Activated naive CD4-positive, alpha-beta T cell treated with anti-CD3 and anti-CD28 coated beads, Interleukin-2, amount 10 ng/mL, durations not matched to agents 7 days and 5 days (primary cell): Measurements from ENCODE around the gene URM1.
A peak's percentile ranks its signal among the peaks of the same experiment; 100 is the strongest.

ENCODE experiments used
- CTCF ChIA-PET: fragments of 350-600 bp; sonication (Branson Sonifier 250); formaldehyde crosslinking; loops from one replicate; lab custom pipeline; 2021; ENCODE audit warnings: antibody characterized with exemption; lab: Charles Lee
- DNase-seq: peaks from one replicate; pipeline ENCODE4 v3.0.0-alpha.2; 2020
- H3K27ac Mint-ChIP-seq: one replicate; pipeline ENCODE4 v1.8.0; 2021; ENCODE audit warnings: mild to moderate bottlenecking, moderate library complexity, mixed read lengths
- H3K27me3 Mint-ChIP-seq: one replicate; pipeline ENCODE4 v1.8.0; 2021; ENCODE audit warnings: mild to moderate bottlenecking, mixed read lengths
- H3K36me3 Mint-ChIP-seq: one replicate; pipeline ENCODE4 v1.8.0; 2021; ENCODE audit warnings: mixed read lengths
- H3K4me1 Mint-ChIP-seq: one replicate; pipeline ENCODE4 v1.8.0; 2021; ENCODE audit warnings: mixed read lengths
- H3K4me3 Mint-ChIP-seq: one replicate; pipeline ENCODE4 v1.8.0; 2021; ENCODE audit warnings: mild to moderate bottlenecking, moderate library complexity, mixed read lengths
- H3K9me3 Mint-ChIP-seq: one replicate; pipeline ENCODE4 v1.8.0; 2021; ENCODE audit warnings: mixed read lengths

Gene URM1

GRCh38 chr9:128339761-128340690 lies 31.1 kb upstream of the URM1 start, which contains the start of gene SLC27A4:
Gene SLC27A4, plus strand, starts transcription at chr9:128340527. Its CDS starts 2,606 bp downstream, at chr9:128343133.
- CTCF ChIA-PET: no interaction called here
- Mint-ChIP-seq H3K36me3 (peaks cover 3% of the 10 kb centered on the region), H3K27me3 (no peaks in the 10 kb centered on the region), H3K4me3 (peak within 1 kb of the TSS; percentile 89), H3K4me1 (peaks cover 11% of the 10 kb centered on the region), H3K9me3 (no peaks in the 10 kb centered on the region), H3K27ac (peak within 1 kb of the TSS; percentile 89)
- DNase-seq: peak; percentile 87

DNA sequence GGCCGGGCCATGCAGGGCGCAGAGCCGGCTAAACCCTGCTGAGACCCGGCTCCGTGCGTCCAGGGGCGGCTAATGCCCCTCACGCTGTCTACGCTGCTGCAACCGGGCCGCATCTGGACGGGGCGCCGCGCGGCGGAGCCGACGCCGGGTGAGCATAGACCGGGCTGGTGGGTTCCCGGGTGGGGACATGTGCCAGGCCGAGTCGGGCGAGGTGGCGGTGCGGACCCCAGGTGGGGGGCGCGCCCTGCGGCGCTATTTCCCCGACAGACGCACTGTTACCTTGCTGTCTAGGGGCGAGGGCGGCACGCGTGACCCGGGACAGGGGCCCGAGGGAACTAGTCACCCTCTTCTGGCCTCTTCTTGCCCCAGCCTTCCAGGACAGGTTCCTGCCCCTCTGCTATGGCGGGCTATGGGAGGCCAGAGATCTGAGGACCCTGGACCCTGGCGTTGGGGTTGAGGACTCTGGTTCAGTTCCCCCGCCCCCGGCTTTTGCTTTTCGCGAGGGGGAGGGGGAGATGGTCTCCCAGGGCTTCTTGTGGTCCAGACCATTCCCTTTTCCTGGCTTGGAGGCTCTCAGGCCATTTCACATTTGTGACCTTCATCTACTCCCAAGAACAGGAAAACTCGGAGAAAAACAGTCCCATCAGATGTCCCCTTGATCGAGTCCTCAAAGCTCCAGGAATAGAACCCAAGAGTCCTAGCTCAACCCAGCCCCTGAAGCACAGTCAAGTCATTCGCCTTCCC lies 30.3 kb upstream of the URM1 start:
- H3K27me3 Mint-ChIP-seq: no peaks in the 10 kb centered on the region
- CTCF ChIA-PET: interaction anchor here (0.6 to 1.7 kb wide), 32 partner anchors 8 to 216 kb away, joined by 3 to 26 read pairs (median 4); partner anchors contain the start of gene URM1
- H3K36me3 Mint-ChIP-seq: peaks cover 3% of the 10 kb centered on the region
- peaks cover 11% of the 10 kb centered on the region for H3K4me1 Mint-ChIP-seq
- H3K9me3 Mint-ChIP-seq: no peaks in the 10 kb centered on the region
- H3K4me3 Mint-ChIP-seq: peak overlapping the region; percentile 89
- H3K27ac Mint-ChIP-seq: peak overlapping the region; percentile 87
- no peak for DNase-seq

DNA sequence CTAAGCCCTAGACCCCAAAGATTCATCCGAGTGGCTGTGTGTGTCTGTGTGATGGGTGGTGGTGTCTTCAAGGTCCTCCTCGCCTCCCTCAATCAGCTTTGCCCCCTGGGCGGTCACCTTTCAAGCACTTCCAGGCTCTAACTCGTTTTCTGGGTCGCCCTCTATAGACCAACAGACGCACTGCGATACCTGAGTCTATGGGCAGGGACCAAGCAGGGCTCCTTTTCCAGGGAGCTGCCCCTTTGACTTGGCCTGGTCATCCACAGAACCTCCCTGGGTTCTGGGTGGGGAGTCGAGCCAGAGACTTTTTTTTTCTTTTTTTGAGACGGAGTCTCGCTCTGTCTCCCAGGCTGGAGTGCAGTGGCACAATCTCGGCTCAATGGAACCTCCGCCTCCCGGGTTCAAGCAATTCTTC lies 29.7 kb upstream of the URM1 start:
- Mint-ChIP-seq H3K27ac (peak overlapping the region; percentile 87), H3K9me3 (no peaks in the 10 kb centered on the region), H3K36me3 (peaks cover 3% of the 10 kb centered on the region), H3K4me3 (peak overlapping the region; percentile 89), H3K4me1 (peaks cover 11% of the 10 kb centered on the region), H3K27me3 (no peaks in the 10 kb centered on the region)
- CTCF ChIA-PET: interaction anchor here (0.6 to 1.7 kb wide), 32 partner anchors 8 to 217 kb away, joined by 3 to 26 read pairs (median 4); partner anchors contain the start of gene URM1
- DNase-seq: peak; percentile 82

GRCh38 chr9:128342971-128343680 lies 28.0 kb upstream of the URM1 start:
- CTCF ChIA-PET: interaction anchor here (1.4 kb wide), 1 partner anchor 48 kb away, joined by 3 read pairs; no protein-coding TSS in a partner anchor
- H3K9me3 Mint-ChIP-seq: no peaks in the 10 kb centered on the region
- H3K27ac Mint-ChIP-seq: no peak overlapping the region
- no peak for DNase-seq
- peaks cover 3% of the 10 kb centered on the region for H3K36me3 Mint-ChIP-seq
- peaks cover 11% of the 10 kb centered on the region for H3K4me1 Mint-ChIP-seq
- no peak overlapping the region for H3K4me3 Mint-ChIP-seq
- no peaks in the 10 kb centered on the region for H3K27me3 Mint-ChIP-seq

DNA sequence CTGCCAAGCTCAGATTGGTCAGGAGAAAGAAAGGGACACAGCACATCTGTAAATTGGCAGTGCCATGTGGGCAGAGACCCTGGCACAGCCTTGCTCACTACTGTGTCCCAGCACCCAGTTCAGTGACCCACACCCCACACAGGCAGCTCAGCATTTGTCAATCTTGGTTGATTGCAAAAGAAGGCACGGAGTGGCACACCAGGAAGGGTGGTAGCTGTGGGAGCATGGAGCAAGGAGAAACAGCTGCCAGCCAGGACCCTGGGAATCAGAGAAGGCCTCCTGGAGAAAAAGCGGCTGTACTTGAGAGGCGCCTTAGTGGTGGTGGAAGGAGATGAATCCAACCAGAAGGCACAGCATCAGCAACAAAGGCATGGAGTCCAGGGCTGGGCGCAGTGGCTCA lies 27.3 kb upstream of the URM1 start:
- Mint-ChIP-seq H3K27ac (no peak overlapping the region), H3K27me3 (no peaks in the 10 kb centered on the region), H3K9me3 (no peaks in the 10 kb centered on the region), H3K4me1 (peaks cover 11% of the 10 kb centered on the region), H3K4me3 (no peak overlapping the region), H3K36me3 (peaks cover 5% of the 10 kb centered on the region)
- CTCF ChIA-PET: interaction anchor here (1.4 kb wide), 1 partner anchor 49 kb away, joined by 3 read pairs; no protein-coding TSS in a partner anchor
- DNase-seq: no peak

- peaks cover 5% of the 10 kb centered on the region for H3K36me3 Mint-ChIP-seq
- no peak overlapping the region for H3K27ac Mint-ChIP-seq
- no peak overlapping the region for H3K4me3 Mint-ChIP-seq
- H3K27me3 Mint-ChIP-seq: no peaks in the 10 kb centered on the region
- CTCF ChIA-PET: interaction anchor here (0.6 to 1.1 kb wide), 3 partner anchors 34 to 95 kb away, joined by 3 to 4 read pairs (median 3); no protein-coding TSS in a partner anchor
- no peaks in the 10 kb centered on the region for H3K9me3 Mint-ChIP-seq
- H3K4me1 Mint-ChIP-seq: peaks cover 5% of the 10 kb centered on the region
- no peak for DNase-seq
These were observed 26.1 kb upstream of the URM1 start for GRCh38 chr9:128344931-128345605.

DNA sequence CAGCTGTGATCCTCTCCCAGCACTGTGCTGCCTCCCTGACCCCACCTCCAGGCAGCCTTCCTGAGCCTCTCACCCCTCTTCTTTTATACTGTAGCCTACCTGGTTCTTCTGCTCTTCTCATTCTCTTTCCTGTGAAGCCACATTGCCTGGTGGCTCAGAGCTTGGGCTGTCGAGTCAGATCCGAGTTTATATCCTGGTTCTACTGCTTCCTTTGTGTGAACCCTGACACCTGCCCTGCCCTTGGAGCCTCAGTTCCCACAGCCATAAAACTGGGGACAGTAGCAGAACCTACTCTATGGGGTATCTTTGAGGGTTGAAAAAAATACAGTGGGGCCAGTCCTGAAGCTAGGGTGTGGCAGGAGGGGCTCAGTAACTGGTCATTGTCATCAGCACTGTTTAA lies 22.0 kb upstream of the URM1 start:
- Mint-ChIP-seq H3K27me3 (no peaks in the 10 kb centered on the region), H3K27ac (no peak overlapping the region), H3K4me1 (no peaks in the 10 kb centered on the region), H3K9me3 (no peaks in the 10 kb centered on the region), H3K4me3 (no peak overlapping the region), H3K36me3 (peaks cover 12% of the 10 kb centered on the region)
- no peak for DNase-seq
- CTCF ChIA-PET: interaction anchor here (1.1 kb wide), 1 partner anchor 8 kb away, joined by 4 read pairs; no protein-coding TSS in a partner anchor

DNA sequence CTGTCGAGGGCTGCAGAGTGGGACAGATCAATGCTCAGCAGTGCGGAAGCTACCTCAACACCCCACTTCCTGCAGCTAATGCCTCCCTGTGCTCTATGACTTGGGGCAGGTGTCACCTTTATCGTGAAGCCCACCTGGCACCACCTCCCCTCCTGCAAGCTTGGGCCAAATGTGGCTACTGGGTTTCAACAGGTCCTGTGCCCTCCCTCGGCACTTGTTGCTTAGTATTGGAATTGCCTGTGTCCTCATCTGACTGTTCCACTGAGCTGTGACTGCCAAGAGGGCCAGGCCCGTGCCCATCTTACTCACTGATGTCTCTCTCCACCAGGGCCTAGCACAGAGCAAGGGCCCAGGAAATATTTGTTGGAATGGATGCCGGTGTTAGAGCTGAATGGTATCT lies 21.4 kb upstream of the URM1 start:
- Mint-ChIP-seq H3K27ac (peak overlapping the region; percentile 14), H3K4me1 (no peaks in the 10 kb centered on the region), H3K4me3 (no peak overlapping the region), H3K27me3 (no peaks in the 10 kb centered on the region), H3K36me3 (peaks cover 13% of the 10 kb centered on the region), H3K9me3 (no peaks in the 10 kb centered on the region)
- no peak for DNase-seq
- CTCF ChIA-PET: interaction anchor here (1.1 to 3.3 kb wide), 2 partner anchors 9 to 12 kb away, joined by 4 to 15 read pairs; no protein-coding TSS in a partner anchor

- DNase-seq: no peak
- Mint-ChIP-seq H3K9me3 (no peaks in the 10 kb centered on the region), H3K27ac (no peak overlapping the region), H3K27me3 (no peaks in the 10 kb centered on the region), H3K4me3 (no peak overlapping the region), H3K36me3 (peaks cover 16% of the 10 kb centered on the region), H3K4me1 (no peaks in the 10 kb centered on the region)
- CTCF ChIA-PET: interaction anchor here (1.7 kb wide), 1 partner anchor 8 kb away, joined by 3 read pairs; no protein-coding TSS in a partner anchor
These were observed 15.7 kb upstream of the URM1 start for GRCh38 chr9:128355451-128355850.

DNA sequence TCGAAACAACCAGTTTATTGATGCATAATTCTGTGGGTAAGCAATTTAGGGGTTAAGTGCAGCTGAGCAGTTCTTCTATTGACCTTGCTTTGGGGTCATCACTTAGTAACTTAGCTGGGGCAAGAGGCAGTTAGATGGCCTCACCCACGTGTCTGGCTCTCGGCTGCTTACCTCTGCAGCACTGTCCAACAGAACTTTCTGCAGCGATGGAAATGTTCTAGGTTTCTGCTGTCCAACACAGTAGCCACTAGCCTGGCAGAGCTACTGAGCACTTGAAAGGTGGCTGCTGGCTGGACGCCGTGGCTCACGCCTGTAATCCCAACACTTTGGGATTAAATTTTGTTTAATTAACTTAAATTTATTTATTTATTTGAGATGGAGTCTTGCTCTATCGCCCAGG lies 13.1 kb upstream of the URM1 start:
- H3K36me3 Mint-ChIP-seq: peaks cover 11% of the 10 kb centered on the region
- no peak overlapping the region for H3K4me3 Mint-ChIP-seq
- H3K27me3 Mint-ChIP-seq: no peaks in the 10 kb centered on the region
- no peaks in the 10 kb centered on the region for H3K9me3 Mint-ChIP-seq
- no peak for DNase-seq
- H3K27ac Mint-ChIP-seq: no peak overlapping the region
- CTCF ChIA-PET: interaction anchor here (1.5 kb wide), 1 partner anchor 16 kb away, joined by 3 read pairs; no protein-coding TSS in a partner anchor
- H3K4me1 Mint-ChIP-seq: peaks cover 15% of the 10 kb centered on the region

DNA sequence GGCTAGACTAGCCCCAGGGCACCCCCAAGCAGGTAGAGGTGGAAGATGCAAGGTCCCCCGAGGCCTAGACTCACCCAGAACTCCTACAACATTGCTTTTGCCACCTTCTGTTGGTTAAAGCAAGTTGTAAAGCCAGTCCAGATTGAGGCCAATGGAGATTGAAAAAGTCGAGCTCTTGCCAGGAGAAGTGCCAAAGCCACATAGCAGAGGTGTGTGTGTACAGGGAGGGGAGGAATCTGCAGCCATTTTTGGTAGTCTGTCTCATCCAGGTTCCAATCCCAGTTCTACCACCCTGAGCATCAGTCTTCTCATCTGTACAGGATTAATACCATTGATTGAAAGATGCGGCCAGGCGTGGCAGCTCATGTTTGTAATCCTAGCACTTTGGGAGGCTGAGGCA lies 12.3 kb upstream of the URM1 start:
- Mint-ChIP-seq H3K4me3 (no peak overlapping the region), H3K36me3 (peaks cover 10% of the 10 kb centered on the region), H3K9me3 (no peaks in the 10 kb centered on the region), H3K27me3 (no peaks in the 10 kb centered on the region), H3K4me1 (peaks cover 17% of the 10 kb centered on the region), H3K27ac (no peak overlapping the region)
- CTCF ChIA-PET: no interaction called here
- no peak for DNase-seq

DNA sequence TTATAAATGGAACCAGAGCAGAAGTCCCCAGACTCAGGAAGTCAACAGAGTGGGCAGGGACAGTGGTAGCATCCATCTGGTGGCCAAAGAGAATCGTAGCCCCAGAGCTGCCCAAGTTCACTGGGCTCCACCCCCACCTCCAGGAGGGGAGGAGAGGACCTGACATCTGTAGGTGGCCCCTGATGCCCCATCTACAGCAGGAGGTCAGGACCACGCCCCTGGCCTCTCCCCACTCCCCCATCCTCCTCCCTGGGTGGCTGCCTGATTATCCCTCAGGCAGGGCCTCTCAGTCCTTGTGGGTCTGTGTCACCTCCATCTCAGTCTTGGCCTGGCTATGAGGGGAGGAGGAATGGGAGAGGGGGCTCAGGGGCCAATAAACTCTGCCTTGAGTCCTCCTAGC lies 10.3 kb upstream of the URM1 start:
- no peak for DNase-seq
- no peaks in the 10 kb centered on the region for H3K9me3 Mint-ChIP-seq
- peaks cover 5% of the 10 kb centered on the region for H3K36me3 Mint-ChIP-seq
- CTCF ChIA-PET: interaction anchor here (1.1 to 5.2 kb wide), 7 partner anchors 9 to 65 kb away, joined by 3 to 61 read pairs (median 13); partner anchors contain the start of genes CERCAM and URM1
- no peak overlapping the region for H3K4me3 Mint-ChIP-seq
- no peak overlapping the region for H3K27ac Mint-ChIP-seq
- peaks cover 31% of the 10 kb centered on the region for H3K4me1 Mint-ChIP-seq
- H3K27me3 Mint-ChIP-seq: peaks cover 4% of the 10 kb centered on the region
